HEK293 (cell line): ENCODE results near the gene KIR2DL4.
"Not testable (repeated sequence)": the region's sequence is repeated elsewhere in the genome, so short reads cannot be mapped to it uniquely, and the experiment has no call there.

Source experiments
- CTCF ChIA-PET: fragments of 350-600 bp; formaldehyde crosslinking; extraction: SDS; loops from one replicate; lab custom pipeline; 2021; ENCODE audit warnings: antibody characterized with exemption; lab: Yijun Ruan, JAX
- POLR2A ChIA-PET: fragments of 300-600 bp; formaldehyde crosslinking; extraction: SDS; loops from one replicate; lab custom pipeline; 2020; ENCODE audit warnings: antibody characterized with exemption, inconsistent platforms; lab: Yijun Ruan, JAX
- H3K27ac ChIP-seq: fragments of 200-500 bp; sonication (Bioruptor generic); 2 replicates; pipeline ENCODE4 v1.5.1; 2014; ENCODE audit warnings: low read depth, low read length, control low read depth, inconsistent platforms; ENCODE audit errors: extremely low read depth
- H3K36me3 ChIP-seq, 2 experiments: fragments of 200-500 bp in 1 of 2; sonication (Bioruptor generic) in 1 of 2; 1 replicate in 1 of 2; 2 replicates in 1 of 2; pipeline ENCODE4 v1.5.1; 2014 to 2017; ENCODE audit warnings: inconsistent platforms in 2 of 2, low read length in 2 of 2; ENCODE audit not compliant: control insufficient read depth in 2 of 2, insufficient read depth in 1 of 2
- H3K4me1 ChIP-seq: fragments of 200-500 bp; sonication (Bioruptor generic); 2 replicates; pipeline ENCODE4 v1.5.1; 2014; ENCODE audit warnings: mild to moderate bottlenecking, low read length, inconsistent platforms; ENCODE audit not compliant: control insufficient read depth, insufficient read depth
- H3K4me3 ChIP-seq: 2 replicates; pipeline ENCODE4 v1.5.1; 2011; ENCODE audit warnings: low read depth, mild to moderate bottlenecking, control low read depth, low read length, moderate library complexity
- H3K9me3 ChIP-seq: fragments of 200-500 bp; sonication (Bioruptor generic); 2 replicates; pipeline ENCODE4 v1.5.1; 2014; ENCODE audit warnings: low read depth, low read length, inconsistent platforms; ENCODE audit not compliant: control insufficient read depth, insufficient read depth
- IKZF3 ChIP-seq: fragments of 450-650 bp; IDR thresholded peaks from 2 replicates; pipeline ENCODE4 v1.5.0; 2018; ENCODE audit warnings: missing biosample characterization, mild to moderate bottlenecking, missing genetic modification characterization, moderate library complexity
- TRIM28 ChIP-seq: IDR thresholded peaks from 2 replicates; pipeline ENCODE4 v1.6.1; 2011; ENCODE audit warnings: low read length, control low read depth, borderline replicate concordance
- ZNF140 ChIP-seq: fragments of 450-650 bp; formaldehyde crosslinking; IDR thresholded peaks from 2 replicates; pipeline ENCODE4 v1.5.1; 2016; ENCODE audit warnings: missing biosample characterization, missing genetic modification characterization
- ZNF184 ChIP-seq: fragments of 450-650 bp; IDR thresholded peaks from 2 replicates; pipeline ENCODE4 v1.5.1; 2018; ENCODE audit warnings: missing biosample characterization, mild to moderate bottlenecking, missing genetic modification characterization
- ZNF2 ChIP-seq: fragments of 450-650 bp; formaldehyde crosslinking; IDR thresholded peaks from 2 replicates; pipeline ENCODE4 v1.5.1; 2016; ENCODE audit warnings: missing biosample characterization, missing genetic modification characterization
- ZNF214 ChIP-seq: fragments of 450-650 bp; formaldehyde crosslinking; IDR thresholded peaks from 2 replicates; pipeline ENCODE4 v1.5.1; 2017; ENCODE audit warnings: missing biosample characterization, mild to moderate bottlenecking, missing genetic modification characterization, borderline replicate concordance
- ZNF324 ChIP-seq: fragments of 450-650 bp; formaldehyde crosslinking; IDR thresholded peaks from 2 replicates; pipeline ENCODE4 v1.5.1; 2016; ENCODE audit warnings: missing biosample characterization, missing genetic modification characterization
- ZNF626 ChIP-seq: fragments of 450-650 bp; sonication (Bioruptor Pico); formaldehyde crosslinking; IDR thresholded peaks from 2 replicates; pipeline ENCODE4 v1.5.1; 2018; ENCODE audit warnings: missing biosample characterization, missing genetic modification characterization, inconsistent platforms
- ZNF776 ChIP-seq: fragments of 450-650 bp; formaldehyde crosslinking; IDR thresholded peaks from 2 replicates; pipeline ENCODE4 v1.5.0; 2017; ENCODE audit warnings: missing biosample characterization, missing genetic modification characterization, borderline replicate concordance
- ZXDB ChIP-seq: fragments of 450-650 bp; formaldehyde crosslinking; IDR thresholded peaks from 2 replicates; pipeline ENCODE4 v1.5.1; 2016; ENCODE audit warnings: missing biosample characterization, missing genetic modification characterization
- TF ChIP-seq, protein P1 (sequence below): fragments of 450-650 bp; formaldehyde crosslinking; IDR thresholded peaks from 2 replicates; pipeline ENCODE4 v1.5.1; 2016; ENCODE audit warnings: missing biosample characterization, missing genetic modification characterization
- TF ChIP-seq, protein P2 (sequence below): fragments of 450-650 bp; formaldehyde crosslinking; IDR thresholded peaks from 2 replicates; pipeline ENCODE4 v1.5.1; 2017; ENCODE audit warnings: missing biosample characterization, missing genetic modification characterization

KIR2DL4 gene

DNA sequence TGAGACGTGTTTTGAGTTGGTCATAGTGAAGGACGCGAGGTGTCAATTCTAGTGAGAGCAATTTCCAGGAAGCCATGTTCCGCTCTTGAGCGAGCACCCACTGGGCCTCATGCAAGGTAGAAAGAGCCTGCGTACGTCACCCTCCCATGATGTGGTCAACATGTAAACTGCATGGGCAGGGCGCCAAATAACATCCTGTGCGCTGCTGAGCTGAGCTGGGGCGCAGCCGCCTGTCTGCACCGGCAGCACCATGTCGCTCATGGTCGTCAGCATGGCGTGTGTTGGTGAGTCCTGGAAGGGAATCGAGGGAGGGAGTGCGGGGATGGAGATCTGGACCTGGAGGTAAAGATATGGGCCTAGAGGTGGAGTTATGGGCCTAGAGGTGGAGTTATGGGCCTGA, 12.8 kb downstream of the KIR2DL4 start, which contains the start of gene KIR3DL1:
TSS of gene KIR3DL1 (plus strand) at position 218 of the 400 bp plus-strand sequence.
- H3K36me3 ChIP-seq, POLR2A ChIA-PET, H3K27ac ChIP-seq, CTCF ChIA-PET, H3K4me1 ChIP-seq, H3K9me3 ChIP-seq, H3K4me3 ChIP-seq: not testable (repeated sequence)

DNA sequence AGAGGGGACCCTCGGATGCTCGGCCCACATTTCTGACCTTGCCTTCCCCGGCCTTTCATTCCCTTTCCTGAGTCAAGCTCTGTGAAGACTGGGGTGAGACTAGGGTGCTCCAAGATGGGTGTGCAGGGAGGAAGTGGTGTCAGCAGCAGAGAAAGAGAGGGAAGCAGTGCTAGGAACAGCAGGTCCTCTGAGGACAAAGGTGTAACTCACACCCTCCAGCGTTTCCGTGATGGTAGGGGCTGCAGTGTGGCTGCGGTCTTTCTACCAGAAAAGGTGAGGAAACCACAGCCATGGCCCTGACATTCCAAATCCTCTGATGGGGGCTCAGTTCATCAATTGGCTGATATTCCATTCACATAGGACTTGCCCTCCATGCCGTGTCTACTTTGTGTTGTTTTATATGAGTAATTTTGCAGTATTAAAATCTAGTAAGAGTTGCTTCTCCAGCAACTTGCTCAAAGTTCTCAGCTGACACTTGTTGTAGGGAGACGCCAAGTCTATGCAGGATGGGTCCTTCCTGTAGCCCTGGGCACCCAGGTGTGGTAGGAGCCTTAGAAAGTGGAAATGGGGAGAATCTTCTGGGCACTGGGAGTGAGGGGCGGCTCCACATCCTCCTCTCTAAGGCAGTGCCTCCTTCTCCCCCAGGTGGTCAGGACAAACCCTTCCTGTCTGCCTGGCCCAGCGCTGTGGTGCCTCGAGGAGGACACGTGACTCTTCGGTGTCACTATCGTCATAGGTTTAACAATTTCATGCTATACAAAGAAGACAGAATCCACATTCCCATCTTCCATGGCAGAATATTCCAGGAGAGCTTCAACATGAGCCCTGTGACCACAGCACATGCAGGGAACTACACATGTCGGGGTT, 14.5 kb downstream of the KIR2DL4 start:
- ChIA-PET CTCF (no interaction called here), POLR2A (no interaction called here)
- H3K9me3 ChIP-seq: no peaks in the 10 kb centered on the region
- no peak overlapping the region for H3K4me3 ChIP-seq
- no peaks in the 10 kb centered on the region for H3K36me3 ChIP-seq
- no peaks in the 10 kb centered on the region for H3K4me1 ChIP-seq
- H3K27ac ChIP-seq: no peak overlapping the region
- no peak for TF ChIP-seq ZNF324
- no peak for TF ChIP-seq ZXDB (tag by site-specific recombination)
- TF ChIP-seq, protein P1, sequence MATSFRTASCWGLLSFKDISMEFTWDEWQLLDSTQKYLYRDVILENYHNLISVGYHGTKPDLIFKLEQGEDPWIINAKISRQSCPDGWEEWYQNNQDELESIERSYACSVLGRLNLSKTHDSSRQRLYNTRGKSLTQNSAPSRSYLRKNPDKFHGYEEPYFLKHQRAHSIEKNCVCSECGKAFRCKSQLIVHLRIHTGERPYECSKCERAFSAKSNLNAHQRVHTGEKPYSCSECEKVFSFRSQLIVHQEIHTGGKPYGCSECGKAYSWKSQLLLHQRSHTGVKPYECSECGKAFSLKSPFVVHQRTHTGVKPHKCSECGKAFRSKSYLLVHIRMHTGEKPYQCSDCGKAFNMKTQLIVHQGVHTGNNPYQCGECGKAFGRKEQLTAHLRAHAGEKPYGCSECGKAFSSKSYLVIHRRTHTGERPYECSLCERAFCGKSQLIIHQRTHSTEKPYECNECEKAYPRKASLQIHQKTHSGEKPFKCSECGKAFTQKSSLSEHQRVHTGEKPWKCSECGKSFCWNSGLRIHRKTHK (tag by site-specific recombination): no peak
- TF ChIP-seq ZNF140 (tag by site-specific recombination): no peak
- no peak for TF ChIP-seq ZNF2
- no peak for TF ChIP-seq IKZF3 (tag by site-specific recombination)
- TF ChIP-seq ZNF184: no peak
- TF ChIP-seq, protein P2, sequence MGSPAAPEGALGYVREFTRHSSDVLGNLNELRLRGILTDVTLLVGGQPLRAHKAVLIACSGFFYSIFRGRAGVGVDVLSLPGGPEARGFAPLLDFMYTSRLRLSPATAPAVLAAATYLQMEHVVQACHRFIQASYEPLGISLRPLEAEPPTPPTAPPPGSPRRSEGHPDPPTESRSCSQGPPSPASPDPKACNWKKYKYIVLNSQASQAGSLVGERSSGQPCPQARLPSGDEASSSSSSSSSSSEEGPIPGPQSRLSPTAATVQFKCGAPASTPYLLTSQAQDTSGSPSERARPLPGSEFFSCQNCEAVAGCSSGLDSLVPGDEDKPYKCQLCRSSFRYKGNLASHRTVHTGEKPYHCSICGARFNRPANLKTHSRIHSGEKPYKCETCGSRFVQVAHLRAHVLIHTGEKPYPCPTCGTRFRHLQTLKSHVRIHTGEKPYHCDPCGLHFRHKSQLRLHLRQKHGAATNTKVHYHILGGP (tag by site-specific recombination): no peak
- no peak for TF ChIP-seq ZNF776 (tag by site-specific recombination)
- TF ChIP-seq ZNF626 (tag by site-specific recombination): no peak
- no peak for TF ChIP-seq ZNF214 (tag by site-specific recombination)
- TF ChIP-seq TRIM28: no peak

DNA sequence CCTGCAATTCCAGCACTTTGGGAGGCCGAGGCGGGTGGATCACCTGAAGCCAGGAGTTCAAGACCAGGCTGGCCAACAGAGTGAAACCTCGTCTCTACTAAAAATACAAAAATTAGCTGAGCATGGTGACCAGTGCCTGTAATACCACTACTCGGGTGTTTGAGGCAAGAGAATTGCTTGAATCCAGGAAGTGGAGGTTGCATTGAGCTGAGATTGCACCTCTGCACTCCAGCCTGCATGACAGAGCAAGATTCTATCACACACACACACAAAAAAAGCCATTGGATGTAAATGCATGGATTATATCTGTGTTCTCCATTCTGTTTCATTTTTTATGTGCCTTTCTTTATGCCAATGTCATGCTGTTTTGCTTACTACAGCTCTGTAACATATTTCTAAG, 21.0 kb downstream of the KIR2DL4 start:
- H3K4me1 ChIP-seq, H3K36me3 ChIP-seq, POLR2A ChIA-PET, H3K27ac ChIP-seq, CTCF ChIA-PET, H3K4me3 ChIP-seq, H3K9me3 ChIP-seq: not testable (repeated sequence)

DNA sequence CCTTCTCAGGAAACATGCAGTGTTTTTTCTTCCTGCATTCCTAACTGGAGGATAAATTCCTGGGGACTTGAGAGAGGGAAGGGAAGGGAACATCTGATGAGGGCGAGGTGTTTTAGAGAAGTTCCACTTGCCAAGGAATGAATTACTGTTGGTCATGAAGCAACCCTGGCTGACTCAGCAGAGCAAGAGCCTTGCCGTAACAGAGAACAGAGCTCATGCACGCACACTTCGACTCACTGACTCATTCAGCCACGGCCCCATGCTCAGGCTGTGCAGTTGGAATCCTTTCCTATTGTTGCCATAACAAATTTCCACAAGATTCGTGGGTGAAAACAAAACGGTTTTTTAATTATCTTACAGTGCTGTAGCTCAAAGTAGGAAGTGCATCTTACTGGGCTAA, 21.9 kb downstream of the KIR2DL4 start:
- CTCF ChIA-PET, POLR2A ChIA-PET, H3K4me1 ChIP-seq, H3K9me3 ChIP-seq, H3K36me3 ChIP-seq, H3K4me3 ChIP-seq, H3K27ac ChIP-seq: not testable (repeated sequence)

DNA sequence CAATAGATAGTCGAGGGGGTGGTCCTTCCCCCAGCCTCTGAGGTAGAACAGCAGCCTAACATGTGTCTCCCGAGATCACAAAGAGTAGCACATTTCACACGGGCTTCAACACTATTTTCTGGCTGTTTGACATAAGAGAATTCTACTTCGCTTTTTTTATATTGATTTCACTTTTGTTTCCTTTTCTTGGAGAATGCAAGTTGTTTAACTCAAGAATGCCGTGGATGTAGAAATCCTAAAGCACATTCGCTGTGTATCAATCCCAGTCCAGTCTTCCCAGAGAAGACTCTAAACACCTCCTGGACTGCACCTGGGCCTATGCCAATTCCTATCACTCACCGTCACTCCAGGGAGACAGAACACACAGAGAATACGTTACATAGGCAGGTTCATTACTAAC, 24.7 kb downstream of the KIR2DL4 start:
- H3K4me3 ChIP-seq, H3K4me1 ChIP-seq, H3K9me3 ChIP-seq, CTCF ChIA-PET, POLR2A ChIA-PET, H3K27ac ChIP-seq, H3K36me3 ChIP-seq: not testable (repeated sequence)

DNA sequence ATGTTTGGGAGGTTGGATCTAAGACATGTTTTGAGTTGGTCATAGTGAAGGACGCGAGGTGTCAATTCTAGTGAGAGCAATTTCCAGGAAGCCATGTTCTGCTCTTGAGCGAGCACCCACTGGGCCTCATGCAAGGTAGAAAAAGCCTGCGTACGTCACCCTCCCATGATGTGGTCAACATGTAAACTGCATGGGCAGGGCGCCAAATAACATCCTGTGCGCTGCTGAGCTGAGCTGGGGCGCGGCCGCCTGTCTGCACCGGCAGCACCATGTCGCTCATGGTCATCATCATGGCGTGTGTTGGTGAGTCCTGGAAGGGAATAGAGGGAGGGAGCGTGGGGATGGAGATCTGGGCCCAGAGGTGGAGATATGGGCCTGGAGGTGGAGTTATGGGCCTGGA, 29.1 kb downstream of the KIR2DL4 start, which contains the start of gene KIR2DS4:
TSS of gene KIR2DS4 (plus strand) at position 181 of the 400 bp plus-strand sequence.
- H3K4me3 ChIP-seq, H3K9me3 ChIP-seq, CTCF ChIA-PET, H3K4me1 ChIP-seq, H3K36me3 ChIP-seq, H3K27ac ChIP-seq, POLR2A ChIA-PET: not testable (repeated sequence)

DNA sequence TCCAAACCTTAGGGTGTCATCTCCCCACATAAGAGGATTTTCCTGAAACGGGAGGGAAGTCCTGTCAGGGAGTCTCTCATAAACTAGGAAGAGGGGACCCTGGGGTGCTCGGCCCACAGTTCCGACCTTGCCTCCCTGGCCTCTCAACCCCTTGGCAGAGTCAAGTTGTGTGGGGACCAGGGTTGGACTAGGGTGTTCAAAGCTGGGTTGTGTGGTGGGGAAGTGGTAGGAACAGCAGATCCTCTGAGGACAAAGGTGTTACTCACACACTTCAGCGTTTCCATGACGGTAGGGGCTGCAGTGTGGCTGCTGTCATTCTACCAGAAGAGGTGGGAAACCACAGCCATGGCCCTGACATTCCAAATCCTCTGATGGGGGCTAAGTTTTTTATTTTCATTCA, 31.7 kb downstream of the KIR2DL4 start:
- H3K4me1 ChIP-seq, H3K4me3 ChIP-seq, H3K36me3 ChIP-seq, H3K27ac ChIP-seq, POLR2A ChIA-PET, H3K9me3 ChIP-seq: not testable (repeated sequence)
- CTCF ChIA-PET: interaction anchor here (0.6 kb wide), 1 partner anchor 356 kb away, joined by 5 read pairs; no protein-coding TSS in a partner anchor
